Gastrocnemius medialis (tissue), 4 donors: ENCODE results near the gene MGME1. TPM values are rescaled to one million over a fixed set of nuclear protein-coding genes. Genes with fewer than 3 reads are reported as not detected.

Experiments
- ATAC-seq, 2 donors: fragments of 150-250 bp; one replicate each; pipeline ENCODE4 v1.9.1; 2016
- DNase-seq, 2 donors: peaks; one replicate each; pipeline ENCODE4 v3.0.0-alpha.2; 2019
- H3K27ac ChIP-seq, 4 donors: fragments of 200-600 bp; sonication (generic); 1 replicate in 1 of 4; 2 replicates in 3 of 4; pipeline ENCODE4 v1.5.1; 2016 to 2018; ENCODE audit warnings: mild to moderate bottlenecking in 2 of 4, moderate library complexity in 1 of 4
- H3K27me3 ChIP-seq, 3 donors: fragments of 200-600 bp; sonication (generic) in 2 of 3; 1 replicate in 1 of 3; 2 replicates in 2 of 3; pipeline versions ENCODE4 v1.5.1 to v1.6.0; 2016 to 2019; ENCODE audit warnings: mild to moderate bottlenecking in 1 of 3, moderate library complexity in 1 of 3
- H3K36me3 ChIP-seq, 2 donors: fragments of 200-600 bp; sonication (generic) in 1 of 2; one replicate each; pipeline ENCODE4 v1.5.1; 2017 to 2018
- H3K4me1 ChIP-seq, 2 donors: fragments of 200-600 bp; sonication (generic) in 1 of 2; one replicate each; pipeline ENCODE4 v1.5.1; 2016 to 2017; ENCODE audit warnings: mild to moderate bottlenecking in 2 of 2
- H3K4me3 ChIP-seq, 4 donors: fragments of 200-600 bp; sonication (generic) in 3 of 4; 1 replicate in 1 of 4; 2 replicates in 3 of 4; pipeline ENCODE4 v1.5.1; 2016 to 2019; ENCODE audit warnings: mild to moderate bottlenecking in 2 of 4
- H3K9me3 ChIP-seq, 3 donors: fragments of 200-600 bp; sonication (generic) in 2 of 3; 1 replicate in 1 of 3; 2 replicates in 2 of 3; pipeline ENCODE4 v1.5.1; 2016 to 2019
- CTCF ChIP-seq, 5 experiments: fragments of 450-650 bp in 3 of 5; fragments of 200-600 bp in 2 of 5; sonication (generic) in 2 of 5; IDR thresholded peaks in 4 of 5; conservative IDR thresholded peaks in 1 of 5; 1 replicate in 4 of 5; 2 replicates in 1 of 5; pipeline ENCODE4 v1.5.1; 2016 to 2019; ENCODE audit warnings: antibody characterized with exemption in 5 of 5, mild to moderate bottlenecking in 3 of 5, moderate library complexity in 3 of 5
- POLR2A ChIP-seq, 2 donors: fragments of 450-650 bp; IDR thresholded peaks; one replicate each; pipeline ENCODE4 v1.6.1; 2017; ENCODE audit warnings: antibody characterized with exemption in 2 of 2, mild to moderate bottlenecking in 2 of 2, moderate library complexity in 2 of 2
- in situ Hi-C, 4 donors: fragments of 200-750 bp; cut with MboI; loops; one replicate each; pipeline versions ENCODE4 v1.15.0 to v1.8.0; 2017; ENCODE audit warnings: low sequenced_read_pairs in 4 of 4
- intact Hi-C: fragments of 100-400 bp; cut with DNase I; formaldehyde crosslinking; loops from one replicate; pipeline ENCODE4 v1.15.1; 2023; ENCODE audit warnings: low total_unique reads
- total RNA-seq, 4 donors: library from RNA; depleted of rRNA; stranded (reverse); fragments of >200 nt; gene quantifications; one replicate each; pipeline versions ENCODE4 v1.1.0 to v1.2.3, GENCODE V29; 2016

Gene MGME1
- total RNA-seq, 4 donors from 2014 or later = 5.2 to 9.1 (median 7.2) TPM

GRCh38 chr20:17950670-17951069 lies 18.1 kb upstream of the MGME1 start:
- Histone ChIP-seq H3K27ac (no peak overlapping the region), H3K36me3 (peaks cover 0 to 98% of the 10 kb centered on the region in 2 donors), H3K4me1 (peaks cover 0 to 2% of the 10 kb centered on the region in 2 donors), H3K9me3 (no peaks in the 10 kb centered on the region), H3K4me3 (no peak overlapping the region), H3K27me3 (no peaks in the 10 kb centered on the region)
- DNase-seq (no peak), ATAC-seq (no peak)
- intact Hi-C loops (no loop called here), in situ Hi-C loops (loop anchor here in 2 of 4 donors (25.0 kb wide), 2 partner anchors 187 to 562 kb away; partner anchors contain the start of genes KAT14 (in 1 of the 2), PET117 (in 1 of the 2) and SEC23B (in 1 of the 2))
- no peak for TF ChIP-seq POLR2A (IDR thresholded peaks at IDR 0.05)
- no peak for TF ChIP-seq CTCF (IDR thresholded peaks at IDR 0.05 in 4 of 5, conservative IDR thresholded peaks at IDR 0.05 in 1 of 5)

- H3K4me3 ChIP-seq = no peak overlapping the region
- no peak overlapping the region for H3K27ac ChIP-seq
- TF ChIP-seq POLR2A (IDR thresholded peaks at IDR 0.05) = no peak
- TF ChIP-seq CTCF (IDR thresholded peaks at IDR 0.05 in 4 of 5, conservative IDR thresholded peaks at IDR 0.05 in 1 of 5) = no peak
- no peaks in the 10 kb centered on the region for H3K27me3 ChIP-seq
- peaks cover 0 to 98% of the 10 kb centered on the region in 2 donors for H3K36me3 ChIP-seq
- DNase-seq (no peak), ATAC-seq (no peak)
- no peaks in the 10 kb centered on the region for H3K9me3 ChIP-seq
- in situ Hi-C loops = loop anchor here in 2 of 4 donors (25.0 kb wide), 2 partner anchors 186 to 561 kb away; partner anchors contain the start of genes KAT14 (in 1 of the 2), PET117 (in 1 of the 2) and SEC23B (in 1 of the 2)
- H3K4me1 ChIP-seq = peaks cover 0 to 8% of the 10 kb centered on the region in 2 donors
- intact Hi-C loops = no loop called here
Measured at GRCh38 chr20:17951323-17951722, 17.5 kb upstream of the MGME1 start.

GRCh38 chr20:17952692-17953684 lies 15.8 kb upstream of the MGME1 start:
- Histone ChIP-seq H3K9me3 (no peaks in the 10 kb centered on the region), H3K27me3 (no peaks in the 10 kb centered on the region), H3K4me3 (no peak overlapping the region), H3K36me3 (peaks cover 0 to 82% of the 10 kb centered on the region in 2 donors), H3K4me1 (peaks cover 11 to 20% of the 10 kb centered on the region in 2 donors), H3K27ac (no peak overlapping the region)
- in situ Hi-C loops (loop anchor here in 2 of 4 donors (25.0 kb wide), 2 partner anchors 184 to 559 kb away; partner anchors contain the start of genes KAT14 (in 1 of the 2), PET117 (in 1 of the 2) and SEC23B (in 1 of the 2)), intact Hi-C loops (no loop called here)
- DNase-seq (no peak), ATAC-seq (no peak)
- no peak for TF ChIP-seq POLR2A (IDR thresholded peaks at IDR 0.05)
- TF ChIP-seq CTCF (IDR thresholded peaks at IDR 0.05 in 4 of 5, conservative IDR thresholded peaks at IDR 0.05 in 1 of 5) = no peak

GRCh38 chr20:17953935-17954334 lies 14.9 kb upstream of the MGME1 start:
- no peak for TF ChIP-seq POLR2A (IDR thresholded peaks at IDR 0.05)
- TF ChIP-seq CTCF (IDR thresholded peaks at IDR 0.05 in 4 of 5, conservative IDR thresholded peaks at IDR 0.05 in 1 of 5) = no peak
- H3K4me3 ChIP-seq = no peak overlapping the region
- H3K4me1 ChIP-seq = peaks cover 20 to 30% of the 10 kb centered on the region in 2 donors
- H3K27me3 ChIP-seq = no peaks in the 10 kb centered on the region
- no peak overlapping the region for H3K27ac ChIP-seq
- no peak for DNase-seq
- in situ Hi-C loops (loop anchor here in 2 of 4 donors (25.0 kb wide), 2 partner anchors 183 to 558 kb away; partner anchors contain the start of genes KAT14 (in 1 of the 2), PET117 (in 1 of the 2) and SEC23B (in 1 of the 2)), intact Hi-C loops (no loop called here)
- peaks cover 0 to 74% of the 10 kb centered on the region in 2 donors for H3K36me3 ChIP-seq
- ATAC-seq = no peak
- no peaks in the 10 kb centered on the region for H3K9me3 ChIP-seq
